Dermis microvascular lymphatic vessel endothelial cell (primary cell): Measurements from ENCODE around the gene ASIC2. TPM values are rescaled to one million over a fixed set of nuclear protein-coding genes. Genes with fewer than 3 reads are reported as not detected.

ENCODE experiments used
- DNase-seq, 2 donors: peaks; one replicate each; pipeline versions ENCODE4 v3.0.0 to v3.0.0-alpha.2; 2010; ENCODE audit warnings: low read depth in 2 of 2
- total RNA-seq: library from RNA; depleted of rRNA; stranded (reverse); fragments of >200 nt; gene quantifications from 2 replicates; pipeline ENCODE4 v1.2.1, GENCODE V29; 2014

The ASIC2 gene
- total RNA-seq, 1 donor from 2014 or later = not detected

- no peak for DNase-seq
Observed at GRCh38 chr17:33204701-33205100, 88.4 kb downstream of the ASIC2 start.

DNA sequence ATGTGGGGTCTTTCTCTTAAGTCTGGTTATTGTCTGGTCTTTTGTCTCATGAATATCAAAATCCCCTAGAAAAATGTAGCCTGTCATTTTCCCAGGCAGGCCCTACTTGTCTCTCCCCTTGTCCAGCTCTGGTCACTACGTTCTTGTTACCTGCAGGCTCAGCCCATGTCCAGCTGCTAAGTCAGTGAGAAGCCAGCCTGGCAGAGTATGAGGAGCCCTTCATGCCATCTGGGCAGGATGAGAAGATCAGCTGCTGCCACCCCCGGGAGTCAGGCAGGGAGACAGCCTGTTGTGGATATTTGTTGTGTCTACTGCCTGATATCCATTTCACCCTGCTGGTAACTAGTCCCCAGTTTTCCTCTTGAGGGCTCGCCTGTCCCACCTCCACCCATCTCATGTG lies 88.9 kb downstream of the ASIC2 start:
- no peak for DNase-seq

DNA sequence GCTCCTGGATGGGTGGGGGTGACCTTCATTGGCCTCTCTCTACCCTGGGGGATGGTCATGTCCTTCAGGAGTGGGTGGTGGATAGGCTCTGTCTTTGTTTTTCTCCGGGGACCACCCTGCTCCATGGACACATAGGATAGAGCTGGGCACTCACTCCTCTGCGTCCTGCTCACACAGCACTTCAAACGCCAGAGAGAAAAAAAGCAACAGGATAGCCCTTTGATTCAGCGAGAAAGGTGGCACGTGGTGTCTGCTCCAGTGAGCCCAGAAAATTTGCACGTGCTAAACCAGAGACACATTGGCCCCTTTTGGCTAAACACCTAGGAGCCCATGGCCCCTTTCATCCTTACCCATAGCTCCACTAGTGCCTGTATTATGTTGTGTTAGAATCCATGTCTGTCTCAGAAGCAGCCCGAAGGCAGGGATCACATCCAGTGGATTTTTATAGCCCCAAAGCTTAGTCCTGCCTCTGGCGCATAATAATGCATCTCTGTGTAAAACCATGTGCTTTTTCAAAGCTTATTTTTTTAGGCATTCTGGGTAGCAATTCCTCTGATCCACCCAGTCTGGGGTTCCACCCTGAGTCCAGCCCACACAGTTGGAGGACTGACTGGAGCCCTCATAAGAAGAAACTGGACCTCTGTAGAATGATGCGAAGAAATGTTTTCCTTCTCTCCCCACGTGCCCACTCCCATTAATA lies 90.1 kb downstream of the ASIC2 start:
- no peak for DNase-seq

DNA sequence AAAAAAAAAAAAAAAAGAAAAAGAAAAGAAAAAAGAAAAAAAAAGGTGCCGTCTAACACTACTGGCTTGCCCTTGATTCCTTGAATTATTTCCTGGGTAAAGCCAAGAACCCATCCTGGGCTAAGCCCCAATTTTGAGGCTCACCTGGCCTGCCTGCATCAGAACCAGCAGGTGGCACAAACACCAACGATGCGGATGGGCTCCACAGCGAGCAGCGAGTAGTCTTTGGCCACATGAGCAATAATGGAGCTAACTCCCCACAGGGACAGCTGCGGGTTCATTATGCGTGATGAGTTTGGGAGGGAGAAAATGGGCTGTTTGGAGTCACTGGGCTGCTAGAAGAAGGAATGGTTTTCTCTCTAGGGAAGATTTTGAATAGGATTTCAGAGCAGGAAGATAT lies 91.1 kb downstream of the ASIC2 start:
- DNase-seq = no peak

GRCh38 chr17:33201283-33201682 lies 91.8 kb downstream of the ASIC2 start:
- no peak for DNase-seq

GRCh38 chr17:33200587-33200986 lies 92.5 kb downstream of the ASIC2 start:
- no peak for DNase-seq

GRCh38 chr17:33199571-33200510 lies 93.3 kb downstream of the ASIC2 start:
- no peak for DNase-seq

GRCh38 chr17:33198954-33199353 lies 94.1 kb downstream of the ASIC2 start:
- no peak for DNase-seq

GRCh38 chr17:33197342-33197741 lies 95.8 kb downstream of the ASIC2 start:
- no peak for DNase-seq

- no peak for DNase-seq
Observed at GRCh38 chr17:33196883-33197282, 96.2 kb downstream of the ASIC2 start.

DNA sequence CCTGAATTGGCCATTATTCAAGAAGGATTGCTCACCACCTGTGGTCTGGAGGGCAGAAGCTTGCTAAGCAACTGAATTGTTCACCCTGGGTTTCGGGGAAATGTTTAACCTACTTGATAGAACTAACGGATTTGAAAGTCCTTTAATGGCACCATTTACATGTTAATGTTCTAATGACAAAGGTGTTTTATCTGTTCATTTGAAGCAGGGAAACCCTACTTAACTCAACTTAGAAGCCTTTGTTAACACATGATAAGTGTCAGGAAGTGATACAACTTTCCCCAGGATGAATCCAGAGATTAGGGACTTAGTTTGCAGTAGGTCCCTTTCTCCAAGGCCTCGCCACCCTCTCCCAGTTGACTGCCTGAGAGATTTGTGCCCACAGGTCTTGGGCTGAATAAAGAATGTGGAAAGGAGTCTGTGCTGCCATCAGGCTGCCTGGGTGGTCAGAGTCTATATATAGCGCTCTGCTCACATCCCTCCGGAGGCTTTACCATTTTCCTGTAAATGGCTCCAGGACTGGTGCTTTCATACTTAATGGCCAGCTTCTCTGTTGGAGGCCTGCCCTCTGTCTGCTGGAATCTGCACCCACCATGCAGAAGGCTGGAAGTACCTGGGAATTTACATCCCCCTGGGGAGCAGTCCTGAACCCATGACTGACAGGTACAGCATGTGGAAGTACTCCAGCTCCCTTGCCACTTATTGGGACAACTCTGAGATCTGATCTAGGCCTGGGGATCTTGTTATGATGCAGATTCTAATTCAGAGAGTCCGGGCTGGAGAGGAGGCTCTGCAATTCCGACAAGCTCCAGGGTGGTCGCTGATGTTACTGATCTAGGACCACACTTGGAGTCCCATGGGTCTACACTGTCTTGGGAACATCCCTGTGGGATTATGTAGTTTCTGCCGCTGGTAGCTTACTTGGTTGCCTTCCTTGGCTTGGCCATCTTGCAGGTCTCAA lies 99.9 kb downstream of the ASIC2 start:
- DNase-seq = no peak

DNA sequence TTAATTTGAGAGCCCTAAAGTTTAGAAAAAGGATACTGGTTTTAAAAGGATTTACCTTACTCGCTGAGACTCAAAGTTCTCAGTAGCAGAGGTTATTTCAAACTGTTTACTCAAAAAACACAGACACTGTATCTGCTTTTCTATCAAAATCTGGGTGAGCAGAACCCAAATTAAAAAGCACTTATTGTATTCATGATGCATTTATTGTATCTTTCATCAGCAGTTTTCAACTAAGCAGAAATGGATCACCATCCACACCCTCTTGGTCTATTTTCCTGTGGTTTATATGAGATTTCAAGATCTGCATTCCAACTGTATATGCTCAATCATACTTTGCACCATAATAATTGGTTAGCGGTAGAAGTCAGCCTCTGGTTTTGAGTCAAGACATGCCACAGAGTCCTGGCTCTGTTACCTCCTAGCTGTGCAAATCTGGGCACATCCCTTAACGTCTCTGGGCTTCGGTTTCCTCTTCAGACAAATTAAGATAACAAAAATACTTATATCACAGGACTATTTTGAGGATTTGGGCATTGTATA lies 109.5 kb downstream of the ASIC2 start:
- DNase-seq = no peak

DNA sequence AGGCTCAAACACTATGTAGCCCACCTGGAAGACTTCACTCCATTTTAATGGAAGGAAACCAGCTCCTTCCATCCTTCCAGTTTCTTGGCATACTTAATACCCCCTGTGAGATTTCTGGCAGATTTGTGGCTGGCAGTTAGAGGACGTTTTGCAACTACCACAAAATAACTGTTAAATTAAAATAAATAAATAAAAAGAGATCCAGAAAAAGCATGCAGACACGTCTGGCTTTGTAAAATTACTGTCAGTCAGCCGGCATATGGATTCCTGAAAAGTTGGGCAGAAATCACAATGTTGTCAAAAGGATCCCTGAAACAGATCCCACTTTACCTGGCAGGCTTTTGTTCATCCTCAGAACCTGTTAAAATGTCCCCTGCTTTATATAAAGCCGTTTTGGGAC lies 113.9 kb downstream of the ASIC2 start:
- no peak for DNase-seq

DNA sequence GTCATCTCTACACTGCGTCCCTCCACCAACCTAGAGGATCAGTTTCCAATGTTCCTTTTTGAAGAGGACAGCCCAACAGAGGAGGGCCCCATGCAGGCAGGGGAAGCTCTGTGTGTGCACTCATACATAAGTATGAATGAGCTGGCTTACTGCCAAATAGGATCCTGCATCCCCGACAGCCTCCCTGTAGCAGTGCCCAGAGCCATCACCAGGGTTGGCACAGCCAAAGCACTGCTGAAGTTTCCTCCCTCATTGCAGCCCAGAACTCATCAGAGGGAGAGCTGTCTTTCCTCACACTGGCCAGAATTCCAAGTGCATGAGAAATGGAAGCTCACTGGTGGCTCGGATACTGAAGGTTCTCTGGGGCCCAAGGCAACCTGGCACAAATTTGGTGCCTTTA lies 114.4 kb downstream of the ASIC2 start:
- no peak for DNase-seq

DNA sequence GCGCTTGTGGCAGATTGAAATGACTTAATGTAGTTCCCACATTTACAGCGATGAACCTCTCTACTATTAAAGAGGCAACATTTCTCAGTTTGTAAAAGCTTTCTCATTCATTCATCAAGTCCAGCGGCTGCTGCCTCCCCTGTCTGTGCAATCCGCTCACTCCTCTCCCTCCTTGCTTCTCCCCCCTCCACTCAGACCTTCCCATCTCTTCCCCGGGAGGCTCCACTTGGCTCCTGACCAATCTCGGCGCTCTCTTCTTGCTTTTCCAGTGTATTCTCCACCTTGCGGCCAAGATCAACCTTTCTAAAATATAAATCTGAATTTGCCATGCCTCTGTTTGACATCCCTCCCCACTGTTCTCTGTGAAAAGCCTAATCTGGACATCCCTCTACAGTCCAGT lies 117.5 kb downstream of the ASIC2 start:
- DNase-seq = no peak

DNA sequence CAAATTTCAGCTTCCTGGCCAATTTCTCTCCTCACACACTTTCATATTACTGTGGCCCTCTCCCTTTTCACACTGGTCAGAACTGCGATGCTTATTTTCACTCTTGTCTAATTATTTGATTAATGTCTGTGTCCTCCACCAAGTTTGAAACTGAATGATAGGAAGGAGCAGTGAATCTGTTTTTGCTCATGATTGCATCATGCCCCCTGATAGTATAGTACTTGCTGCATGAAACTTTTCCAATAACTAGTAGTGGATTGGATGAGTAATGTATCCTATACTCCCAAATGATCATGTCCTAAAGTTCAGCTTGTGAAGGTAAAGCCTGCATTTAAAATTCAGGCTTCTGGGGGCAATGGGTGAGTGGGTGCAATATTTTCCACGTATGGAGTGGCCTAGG lies 121.2 kb downstream of the ASIC2 start:
- DNase-seq = no peak

DNA sequence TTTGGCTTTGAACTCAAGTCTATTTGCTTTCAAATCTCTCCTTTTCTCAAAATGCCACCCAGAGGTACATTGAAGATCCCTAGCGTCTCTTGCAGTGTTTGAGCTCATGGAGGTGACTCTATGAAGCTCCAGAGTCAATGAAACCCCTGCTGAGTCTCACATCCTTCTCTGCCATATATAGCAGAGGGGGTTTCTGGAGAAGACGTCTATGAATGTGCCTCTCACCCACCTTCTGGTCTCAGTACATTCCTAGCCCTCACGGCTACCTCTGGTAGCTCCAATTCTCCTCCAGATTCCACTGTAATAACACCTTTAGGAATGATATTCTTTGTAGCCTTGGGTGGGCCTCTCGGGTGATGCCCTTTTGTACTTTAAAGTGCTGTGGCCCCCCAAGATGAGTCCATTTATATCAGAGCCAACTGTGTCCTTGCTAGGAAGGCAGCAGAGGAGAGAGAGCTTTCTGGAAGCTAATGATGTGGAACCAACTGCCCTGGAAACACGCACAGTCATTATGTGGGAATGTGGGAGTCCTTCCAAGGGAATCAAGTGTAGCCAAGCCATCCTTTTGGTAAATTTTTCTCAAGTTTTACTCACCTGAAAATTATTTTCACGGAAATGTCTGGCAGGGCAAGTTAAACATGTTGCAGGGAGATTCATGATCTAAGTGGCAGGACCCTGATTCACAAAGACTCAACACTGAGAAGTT lies 123.4 kb downstream of the ASIC2 start:
- no peak for DNase-seq

GRCh38 chr17:33167736-33168135 lies 125.4 kb downstream of the ASIC2 start:
- DNase-seq = no peak

DNA sequence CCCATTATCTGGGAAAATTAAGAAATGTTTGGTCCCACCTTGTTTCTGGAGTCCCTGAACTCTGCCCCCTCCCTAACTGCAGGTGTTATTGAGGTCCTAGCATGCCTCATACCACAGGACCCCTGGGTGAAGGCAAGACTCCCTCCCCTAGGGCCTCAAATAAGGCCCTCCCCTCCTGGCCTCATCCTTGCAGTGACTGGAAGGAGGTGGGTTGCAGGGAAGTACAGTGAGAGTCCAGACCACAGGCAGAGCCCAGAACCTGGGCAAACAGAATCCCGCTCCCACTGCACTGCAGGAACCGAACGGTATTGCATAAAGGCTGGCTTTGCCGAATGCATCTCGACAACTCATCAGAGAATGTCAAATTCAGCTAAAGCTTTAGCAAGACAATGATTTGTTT lies 126.6 kb downstream of the ASIC2 start:
- no peak for DNase-seq

GRCh38 chr17:33164169-33164881 lies 128.8 kb downstream of the ASIC2 start:
- peak in 1 of 2 donors; percentile 1 for DNase-seq
